ENCODE data around the gene RALGAPA1. TPM values are rescaled to one million over a fixed set of nuclear protein-coding genes. Genes with fewer than 3 reads are reported as not detected.

The RALGAPA1 gene
- total and polyA plus RNA-seq, 2 of the 13 experiments (the other 11 are each of a cell fraction or from before 2014, with no cell fraction given), result 65.0 to 89.2 TPM

- TF ChIP-seq REL (CRISPR knock-in tag; conservative IDR thresholded peaks at IDR 0.05) (peak; percentile 82; the same call in 1 of the 2 replicates), HOXD1 (CRISPR knock-in tag; IDR thresholded peaks at IDR 0.05) (no peak), ETV5 (CRISPR knock-in tag; IDR thresholded peaks at IDR 0.05; ENCODE audit: borderline replicate concordance) (peak; percentile 70; the same call in 1 of the 2 replicates), HNRNPUL1 (IDR thresholded peaks at IDR 0.05; ENCODE audit: low read depth, low read length) (0 out of 2 replicates have a peak, but pooled peaks have one; percentile 57), MED13 (CRISPR knock-in tag; IDR thresholded peaks at IDR 0.05) (0 out of 2 replicates have a peak, but pooled peaks have one; percentile 54), TFDP1 (CRISPR knock-in tag; IDR thresholded peaks at IDR 0.05; ENCODE audit: borderline replicate concordance) (peak; percentile 67), PTBP1 (IDR thresholded peaks at IDR 0.05; ENCODE audit: low read depth, low read length, poor library complexity, severe bottlenecking) (peak; percentile 48), ZNF430 (CRISPR knock-in tag; IDR thresholded peaks at IDR 0.05) (peak; percentile 77; the same call in 1 of the 2 replicates), SETDB1 (CRISPR knock-in tag; IDR thresholded peaks at IDR 0.05; ENCODE audit: borderline replicate concordance) (no peak), ZNF335 (CRISPR knock-in tag; IDR thresholded peaks at IDR 0.05) (no peak), ZMAT3 (CRISPR knock-in tag; conservative IDR thresholded peaks at IDR 0.05) (peak; percentile 22; the same call in 1 of the 2 replicates), ZNF383 (CRISPR knock-in tag; IDR thresholded peaks at IDR 0.05; ENCODE audit: borderline replicate concordance) (peak; percentile 95; the same call in 1 of the 2 replicates), ZNF232 (CRISPR knock-in tag; IDR thresholded peaks at IDR 0.05; ENCODE audit: borderline replicate concordance) (peak; percentile 62; the same call in 1 of the 2 replicates), HMGXB3 (CRISPR knock-in tag; IDR thresholded peaks at IDR 0.05; ENCODE audit: borderline replicate concordance) (0 out of 2 replicates have a peak, but pooled peaks have one; percentile 15)
- TF ChIP-seq, protein P1, sequence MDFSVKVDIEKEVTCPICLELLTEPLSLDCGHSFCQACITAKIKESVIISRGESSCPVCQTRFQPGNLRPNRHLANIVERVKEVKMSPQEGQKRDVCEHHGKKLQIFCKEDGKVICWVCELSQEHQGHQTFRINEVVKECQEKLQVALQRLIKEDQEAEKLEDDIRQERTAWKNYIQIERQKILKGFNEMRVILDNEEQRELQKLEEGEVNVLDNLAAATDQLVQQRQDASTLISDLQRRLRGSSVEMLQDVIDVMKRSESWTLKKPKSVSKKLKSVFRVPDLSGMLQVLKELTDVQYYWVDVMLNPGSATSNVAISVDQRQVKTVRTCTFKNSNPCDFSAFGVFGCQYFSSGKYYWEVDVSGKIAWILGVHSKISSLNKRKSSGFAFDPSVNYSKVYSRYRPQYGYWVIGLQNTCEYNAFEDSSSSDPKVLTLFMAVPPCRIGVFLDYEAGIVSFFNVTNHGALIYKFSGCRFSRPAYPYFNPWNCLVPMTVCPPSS (IDR thresholded peaks at IDR 0.05), result no peak
- TF ChIP-seq, protein P2, sequence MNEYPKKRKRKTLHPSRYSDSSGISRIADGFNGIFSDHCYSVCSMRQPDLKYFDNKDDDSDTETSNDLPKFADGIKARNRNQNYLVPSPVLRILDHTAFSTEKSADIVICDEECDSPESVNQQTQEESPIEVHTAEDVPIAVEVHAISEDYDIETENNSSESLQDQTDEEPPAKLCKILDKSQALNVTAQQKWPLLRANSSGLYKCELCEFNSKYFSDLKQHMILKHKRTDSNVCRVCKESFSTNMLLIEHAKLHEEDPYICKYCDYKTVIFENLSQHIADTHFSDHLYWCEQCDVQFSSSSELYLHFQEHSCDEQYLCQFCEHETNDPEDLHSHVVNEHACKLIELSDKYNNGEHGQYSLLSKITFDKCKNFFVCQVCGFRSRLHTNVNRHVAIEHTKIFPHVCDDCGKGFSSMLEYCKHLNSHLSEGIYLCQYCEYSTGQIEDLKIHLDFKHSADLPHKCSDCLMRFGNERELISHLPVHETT (CRISPR knock-in tag; conservative IDR thresholded peaks at IDR 0.05), result no peak
Measured at GRCh38 chr14:35533357-35534207, 275.5 kb downstream of the RALGAPA1 start, which contains the start of gene INSM2 (continued).
